Fibroblast of lung (primary cell): Measurements from ENCODE around the gene ITPKC. TPM values are rescaled to one million over a fixed set of nuclear protein-coding genes. Genes with fewer than 3 reads are reported as not detected.

Experiments used
- DNase-seq, 2 donors: peaks; one replicate each; pipeline versions ENCODE4 v3.0.0 to v3.0.0-alpha.2; 2010; ENCODE audit warnings: low read depth in 2 of 2
- H2AFZ ChIP-seq: 2 replicates; pipeline ENCODE4 v1.5.1; 2012; ENCODE audit warnings: low read length, control low read depth, inconsistent platforms
- H3K27ac ChIP-seq: 2 replicates; pipeline ENCODE4 v1.5.1; 2011; ENCODE audit warnings: low read length, control low read depth; ENCODE audit not compliant: insufficient read depth
- H3K27me3 ChIP-seq: 2 replicates; pipeline ENCODE4 v1.5.1; 2011; ENCODE audit warnings: mild to moderate bottlenecking, low read length; ENCODE audit not compliant: control insufficient read depth, insufficient read depth
- H3K36me3 ChIP-seq: 2 replicates; pipeline ENCODE4 v1.5.1; 2011; ENCODE audit warnings: low read length; ENCODE audit not compliant: control insufficient read depth, insufficient read depth
- H3K4me1 ChIP-seq: 2 replicates; pipeline ENCODE4 v1.5.1; 2011; ENCODE audit warnings: low read length; ENCODE audit not compliant: control insufficient read depth, insufficient read depth; ENCODE audit errors: extremely low read depth
- H3K4me2 ChIP-seq: 2 replicates; pipeline ENCODE4 v1.5.1; 2011; ENCODE audit warnings: low read length, control low read depth; ENCODE audit not compliant: insufficient read depth; ENCODE audit errors: extremely low read depth
- H3K4me3 ChIP-seq, 4 experiments: fragments of 200-600 bp in 1 of 4; sonication (generic) in 1 of 4; replicated peaks in 1 of 4; 2 replicates each; pipeline ENCODE4 v1.5.1; 2011 to 2016; ENCODE audit warnings: low read length in 4 of 4, low read depth in 3 of 4, mild to moderate bottlenecking in 3 of 4, control low read depth in 2 of 4, inconsistent platforms in 1 of 4, mixed read lengths in 1 of 4; ENCODE audit not compliant: insufficient read depth in 1 of 4; ENCODE audit errors: control extremely low read depth in 1 of 4
- H3K79me2 ChIP-seq: 2 replicates; pipeline ENCODE4 v1.5.1; 2012; ENCODE audit warnings: mild to moderate bottlenecking, low read length, inconsistent platforms; ENCODE audit not compliant: control insufficient read depth, insufficient read depth
- H3K9ac ChIP-seq: 2 replicates; pipeline ENCODE4 v1.5.1; 2011; ENCODE audit warnings: mild to moderate bottlenecking, low read length, control low read depth; ENCODE audit not compliant: insufficient read depth
- H3K9me3 ChIP-seq: 2 replicates; pipeline ENCODE4 v1.5.1; 2012; ENCODE audit warnings: low read depth, low read length; ENCODE audit not compliant: control insufficient read depth, insufficient read depth
- H4K20me1 ChIP-seq: 2 replicates; pipeline ENCODE4 v1.5.1; 2011; ENCODE audit warnings: low read length; ENCODE audit not compliant: control insufficient read depth, insufficient read depth; ENCODE audit errors: extremely low read depth
- CTCF ChIP-seq, 2 donors: IDR thresholded peaks in 1 of 2; conservative IDR thresholded peaks in 1 of 2; 1 replicate in 1 of 2; 2 replicates in 1 of 2; pipeline ENCODE4 v1.5.1; 2011 to 2012; ENCODE audit warnings: low read length in 2 of 2, control low read depth in 1 of 2, inconsistent platforms in 1 of 2, low read depth in 1 of 2, mild to moderate bottlenecking in 1 of 2
- EZH2 ChIP-seq: IDR thresholded peaks from 2 replicates; pipeline ENCODE4 v1.5.1; 2012; ENCODE audit warnings: low read length, control low read depth, mild to moderate bottlenecking; ENCODE audit errors: missing control alignments
- polyA plus RNA-seq, 2 donors: library from polyadenylated mRNA; depleted of rRNA in 1 of 2; stranded (reverse) in 1 of 2; unstranded in 1 of 2; fragments of >200 nt; gene quantifications; 2 replicates each; pipeline ENCODE4 v1.2.1, GENCODE V29; 2011 to 2012; ENCODE audit warnings: missing spikeins in 1 of 2
- total RNA-seq: library from RNA; depleted of rRNA; stranded (reverse); fragments of >200 nt; gene quantifications from 2 replicates; pipeline ENCODE4 v1.2.1, GENCODE V29; 2014

ITPKC gene
- total and polyA plus RNA-seq, 2 donors (not counting 1 experiment from before 2014, with no cell fraction given): 6.5 to 23.1 TPM

GRCh38 chr19:40737102-40737644 lies 20.3 kb downstream of the ITPKC start:
- TF ChIP-seq EZH2 (no peak), CTCF (conservative IDR thresholded peaks at IDR 0.05 in 1 of 2, IDR thresholded peaks at IDR 0.05 in 1 of 2; ENCODE audit: low read depth in 1 of 2, low read length in 2 of 2) (no peak)
- H3K36me3 ChIP-seq: peaks cover 24% of the 10 kb centered on the region

GRCh38 chr19:40739030-40739839 lies 22.3 kb downstream of the ITPKC start:
- no peak overlapping the region for H3K4me2 ChIP-seq
- H3K9me3 ChIP-seq: no peaks in the 10 kb centered on the region
- no peaks in the 10 kb centered on the region for H4K20me1 ChIP-seq
- no peaks in the 10 kb centered on the region for H3K27me3 ChIP-seq
- H3K4me1 ChIP-seq: no peaks in the 10 kb centered on the region
- H2AFZ ChIP-seq: no peak overlapping the region
- H3K4me3 ChIP-seq: no peak overlapping the region
- peaks cover 18% of the 10 kb centered on the region for H3K36me3 ChIP-seq
- H3K27ac ChIP-seq: peak overlapping the region; percentile 53
- no peak for TF ChIP-seq CTCF (conservative IDR thresholded peaks at IDR 0.05 in 1 of 2, IDR thresholded peaks at IDR 0.05 in 1 of 2; ENCODE audit: low read depth in 1 of 2, low read length in 2 of 2)
- no peak for TF ChIP-seq EZH2
- H3K79me2 ChIP-seq: no peaks in the 10 kb centered on the region
- no peak for DNase-seq
- no peak overlapping the region for H3K9ac ChIP-seq

More at GRCh38 chr19:40737102-40737644, 20.3 kb downstream of the ITPKC start:
- Histone ChIP-seq H3K27me3 (no peaks in the 10 kb centered on the region), H2AFZ (no peak overlapping the region), H3K4me2 (no peak overlapping the region), H3K9ac (no peak overlapping the region), H4K20me1 (no peaks in the 10 kb centered on the region), H3K27ac (no peak overlapping the region), H3K4me3 (no peak overlapping the region), H3K9me3 (no peaks in the 10 kb centered on the region), H3K79me2 (no peaks in the 10 kb centered on the region), H3K4me1 (no peaks in the 10 kb centered on the region)
- no peak for DNase-seq

GRCh38 chr19:40739871-40740703 lies 23.2 kb downstream of the ITPKC start:
- peak overlapping the region; percentile 27 for H3K9ac ChIP-seq
- no peak for DNase-seq
- H3K9me3 ChIP-seq: no peaks in the 10 kb centered on the region
- peaks cover 18% of the 10 kb centered on the region for H3K36me3 ChIP-seq
- peak overlapping the region; percentile 33 for H3K4me2 ChIP-seq
- no peaks in the 10 kb centered on the region for H3K79me2 ChIP-seq
- no peaks in the 10 kb centered on the region for H3K4me1 ChIP-seq
- no peak overlapping the region for H3K4me3 ChIP-seq
- no peaks in the 10 kb centered on the region for H3K27me3 ChIP-seq
- no peak overlapping the region for H2AFZ ChIP-seq
- H3K27ac ChIP-seq: peak overlapping the region; percentile 53
- H4K20me1 ChIP-seq: no peaks in the 10 kb centered on the region
- TF ChIP-seq EZH2 (no peak), CTCF (conservative IDR thresholded peaks at IDR 0.05 in 1 of 2, IDR thresholded peaks at IDR 0.05 in 1 of 2; ENCODE audit: low read depth in 1 of 2, low read length in 2 of 2) (no peak)
